Measurements from ENCODE around the gene PRPF19.

- TF ChIP-seq CHD2 (IDR thresholded peaks at IDR 0.05; ENCODE audit: low read depth, low read length) (no peak), ZNF350 (CRISPR knock-in tag; IDR thresholded peaks at IDR 0.05; ENCODE audit: borderline replicate concordance, low read depth) (no peak), POLR2AphosphoS5 (IDR thresholded peaks at IDR 0.05; ENCODE audit: low read depth, low read length) (no peak), POLR2A (IDR thresholded peaks at IDR 0.05; ENCODE audit: insufficient read depth in 1 of 2, low read depth in 2 of 2, low read length in 2 of 2) (no peak), ZBTB44 (CRISPR knock-in tag; IDR thresholded peaks at IDR 0.05) (no peak), PTBP1 (IDR thresholded peaks at IDR 0.05; ENCODE audit: low read depth, low read length, poor library complexity, severe bottlenecking) (no peak), ZNF646 (CRISPR knock-in tag; IDR thresholded peaks at IDR 0.05) (no peak), EZH2 (conservative IDR thresholded peaks at IDR 0.05; ENCODE audit: low read depth, low read length) (no peak), ZNF274 (CRISPR knock-in tag; IDR thresholded peaks at IDR 0.05) (no peak), MED8 (CRISPR knock-in tag; IDR thresholded peaks at IDR 0.05; ENCODE audit: insufficient replicate concordance) (no peak), NPAS2 (CRISPR knock-in tag; IDR thresholded peaks at IDR 0.05; ENCODE audit: borderline replicate concordance) (no peak)
Observed at GRCh38 chr11:60926500-60926899, 20.1 kb upstream of the PRPF19 start.

Measured in HepG2 (cell line).